Adipose tissue (tissue), 3 donors: ENCODE data around the gene OR4D1. TPM values are rescaled to one million over a fixed set of nuclear protein-coding genes. Genes with fewer than 3 reads are reported as not detected.

Experiments
- H3K27ac ChIP-seq: one replicate; pipeline ENCODE4 v1.5.1; 2013; ENCODE audit warnings: low read depth, low read length
- WGBS, 3 donors: extraction: QIAGEN DNeasy Blood & Tissue Kit; methylation state at CpG; one replicate each; pipeline ENCODE4 v1.1.7; 2013; 5-methylcytosine and 5-hydroxymethylcytosine counted together
- polyA plus RNA-seq, 3 donors: library from polyadenylated mRNA; stranded (reverse); fragments of 200-250 nt; gene quantifications; one replicate each; pipeline ENCODE4 v1.2.3, GENCODE V29; 2013
- donor health status: healthy with polysubstance abuse.
- donor health status: Bipolar disorder and iron deficiency.
- donor health status: healthy.

Gene OR4D1
- polyA plus RNA-seq, 3 donors, result 0.01 to 0.11 TPM; not detected in 1

DNA sequence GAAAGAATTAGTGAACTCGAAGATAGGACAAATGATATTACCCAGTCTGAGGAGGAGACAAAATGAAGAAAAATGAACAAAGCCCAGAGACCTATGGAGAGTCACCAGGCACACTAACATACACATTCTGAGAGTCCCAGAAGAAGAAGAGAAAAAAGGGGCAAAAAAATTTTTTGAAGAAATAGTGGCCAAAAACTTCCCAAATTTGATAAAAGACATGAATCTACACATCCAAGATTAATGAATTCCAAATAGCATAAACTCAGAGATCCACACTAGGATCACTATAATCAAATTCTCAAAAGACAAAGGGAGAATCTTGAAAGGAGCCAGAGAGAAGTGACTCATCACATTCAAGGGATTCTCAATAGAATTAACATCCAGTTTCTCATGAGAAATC is 3.4 kb upstream of the OR4D1 start:
- H3K27ac ChIP-seq, result no peak overlapping the region
- 68 to 90% (median 86%) methylated on average over 1 of the region's 1 CpG for WGBS, 3 donors

DNA sequence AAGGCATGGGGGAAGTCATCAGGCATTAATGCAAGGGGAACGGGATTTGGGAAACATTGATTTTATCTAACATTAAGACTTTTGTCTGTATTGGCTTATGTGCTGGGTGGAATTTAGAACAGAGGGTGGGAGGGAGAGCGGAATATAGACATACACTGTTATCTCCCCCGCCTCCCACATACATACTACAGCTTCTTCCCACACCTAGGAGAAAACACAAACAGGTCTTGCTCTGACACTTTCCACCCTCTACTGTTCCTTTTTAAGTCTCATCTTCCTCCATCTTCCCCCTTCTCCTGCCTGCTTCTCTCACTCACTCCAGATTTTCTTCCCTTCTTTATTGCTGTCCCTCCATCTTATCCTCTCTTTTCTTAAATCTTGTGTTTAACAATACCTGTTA is 425 bp downstream of the OR4D1 start:
- H3K27ac ChIP-seq, result no peak overlapping the region
- 69 to 88% (median 87%) methylated on average over 3 of the region's 3 CpGs for WGBS, 3 donors

DNA sequence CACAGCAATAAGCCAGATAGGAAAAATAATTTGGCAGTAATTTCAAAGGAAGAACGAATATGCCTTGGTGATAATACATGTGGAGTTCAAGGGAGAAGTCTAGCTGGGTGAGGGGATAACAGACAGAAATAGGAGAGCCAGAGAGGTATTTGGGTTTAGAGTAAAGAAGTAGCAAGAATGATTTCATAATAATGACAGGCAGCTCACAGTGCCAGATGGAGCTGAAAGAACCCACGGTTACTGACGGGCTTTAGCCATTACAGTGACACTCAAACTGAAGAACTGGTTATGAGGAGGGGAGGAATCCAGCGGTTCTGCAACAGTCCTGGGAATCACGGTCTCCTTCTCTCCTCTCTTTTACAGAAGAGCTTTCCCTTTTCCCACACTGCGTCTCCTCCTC is 2.2 kb downstream of the OR4D1 start:
- WGBS, 3 donors, result 50 to 56% (median 52%) methylated on average over 6 of the region's 6 CpGs

DNA sequence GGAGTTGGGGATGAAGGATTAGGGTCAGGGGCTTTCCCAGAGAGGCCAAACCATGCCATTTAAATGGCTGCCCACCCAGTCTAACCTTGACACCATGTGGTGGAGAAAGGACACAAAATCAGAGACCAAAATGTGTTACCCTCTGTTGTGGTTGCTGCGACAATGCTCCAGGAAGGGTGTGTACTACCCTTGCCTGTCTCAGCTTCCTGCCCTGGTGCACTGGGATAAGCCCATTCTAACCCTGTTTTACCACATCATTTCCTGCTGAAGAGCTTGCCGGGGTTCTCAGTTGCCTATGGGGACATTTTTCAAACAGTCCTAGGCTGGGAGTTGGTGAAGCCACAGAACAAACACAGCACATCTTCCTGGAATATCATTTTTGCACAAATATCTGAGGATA is 4.9 kb downstream of the OR4D1 start:
- 28 to 76% (median 50%) methylated on average over 2 of the region's 2 CpGs for WGBS, 3 donors
- H3K27ac ChIP-seq, result no peak overlapping the region

More for the DNA sequence above, 2.2 kb downstream of the OR4D1 start:
- no peak overlapping the region for H3K27ac ChIP-seq

DNA sequence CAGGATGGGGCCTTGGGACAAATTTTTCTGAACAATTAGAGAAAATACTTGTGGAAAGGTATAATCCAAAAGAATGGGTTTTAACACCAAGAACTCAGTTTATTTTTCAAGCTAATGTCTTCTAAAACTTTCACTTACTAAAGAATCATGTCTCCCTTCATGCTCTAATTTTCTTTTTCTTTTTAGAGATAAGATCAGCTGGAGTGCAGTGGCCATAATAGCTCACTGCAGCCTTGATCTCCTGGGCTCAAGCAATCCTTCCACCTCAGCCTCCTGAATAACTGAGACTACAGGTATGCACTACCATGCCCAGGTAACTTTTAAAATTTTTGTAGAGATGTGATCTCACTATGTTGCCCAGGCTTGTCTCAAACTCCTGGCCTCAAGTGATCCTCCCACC is 5.5 kb downstream of the OR4D1 start:
- H3K27ac ChIP-seq, result no peak overlapping the region

DNA sequence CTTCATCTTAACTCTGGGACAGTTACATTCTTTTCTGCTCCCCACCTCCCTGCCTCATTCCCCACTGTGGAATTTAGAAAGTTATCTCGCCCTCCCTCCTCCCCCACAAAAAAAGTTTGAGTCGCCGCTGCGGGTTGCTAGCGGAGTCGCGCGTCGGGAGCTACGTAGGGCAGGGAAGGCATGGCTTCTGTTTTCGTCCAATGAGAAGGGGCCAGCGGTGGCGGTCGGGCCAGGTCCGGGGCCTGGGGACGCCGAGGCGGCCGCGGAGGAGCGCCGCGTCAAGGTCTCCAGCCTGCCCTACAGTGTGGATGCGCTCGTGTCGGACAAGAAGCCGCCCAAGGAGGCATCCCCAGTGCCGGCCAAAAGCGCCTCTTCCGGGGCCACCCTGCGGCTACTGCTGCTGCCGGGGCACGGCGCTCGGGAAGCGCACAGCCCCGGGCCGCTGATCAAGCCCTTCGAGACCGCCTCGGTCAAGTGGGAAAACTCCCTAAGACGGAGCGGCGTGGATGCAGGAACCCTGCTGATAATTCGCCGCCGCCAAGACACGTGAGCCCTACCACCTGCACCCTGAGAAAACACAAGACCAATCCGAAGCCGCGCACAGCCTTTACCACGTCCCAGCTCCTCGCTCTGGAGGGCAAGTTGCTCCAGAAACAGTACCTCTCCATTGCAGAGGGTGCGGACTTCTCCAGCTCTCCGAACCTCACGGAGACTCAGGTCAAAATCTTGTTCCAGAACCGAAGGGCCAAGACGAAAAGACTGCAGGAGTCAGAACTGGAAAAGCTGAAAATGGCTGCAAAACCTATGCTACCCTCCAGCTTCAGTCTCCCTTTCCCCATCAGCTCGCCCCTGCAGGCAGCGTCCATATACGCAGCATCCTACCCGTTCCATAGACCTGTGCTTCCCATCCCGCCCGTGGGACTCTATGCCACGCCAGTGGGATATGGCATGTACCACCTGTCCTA is 8.9 kb downstream of the OR4D1 start:
- no peak overlapping the region for H3K27ac ChIP-seq
- 1 to 2% (median 2%) methylated on average over 59 to 65 of the region's 65 CpGs for WGBS, 3 donors

DNA sequence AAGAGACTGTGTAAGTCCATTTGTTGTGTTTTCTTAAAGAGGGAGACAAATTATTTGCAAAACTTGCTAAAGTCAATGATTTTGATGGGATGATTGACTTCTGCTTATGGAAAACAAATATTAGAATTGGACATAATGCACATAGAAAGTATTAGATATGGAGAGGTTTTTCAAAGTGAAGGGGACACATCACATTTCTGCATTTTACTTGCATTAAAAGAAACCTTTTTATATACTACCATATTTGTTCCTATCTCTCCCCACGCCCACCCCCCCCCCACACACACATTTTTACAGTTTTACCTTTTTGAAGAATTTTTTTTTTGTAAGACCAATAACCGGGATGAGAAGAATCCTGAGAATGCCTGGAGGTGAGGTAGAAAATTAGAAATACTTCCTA is 10.0 kb downstream of the OR4D1 start:
- 62 to 78% (median 78%) methylated on average over 2 of the region's 2 CpGs for WGBS, 3 donors
- no peak overlapping the region for H3K27ac ChIP-seq

DNA sequence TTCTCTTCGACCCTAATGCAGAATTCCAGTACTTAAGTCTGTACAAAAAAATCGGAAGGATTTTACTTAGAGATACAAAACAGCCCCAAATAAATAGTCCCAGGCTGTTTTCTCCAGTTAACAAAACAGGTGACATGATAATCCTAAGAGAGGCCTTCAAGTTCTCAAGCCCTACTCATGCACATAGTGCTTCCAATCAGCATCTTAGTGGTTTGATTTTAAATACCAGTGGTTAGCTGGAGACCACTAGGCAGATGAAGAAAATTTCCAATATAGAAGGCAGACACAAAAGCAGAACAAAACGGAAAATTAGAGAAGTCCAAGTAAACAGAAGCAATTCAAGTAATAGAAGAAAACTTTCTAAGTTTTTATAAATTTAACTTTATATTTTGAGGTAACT is 13.4 kb downstream of the OR4D1 start:
- no peak overlapping the region for H3K27ac ChIP-seq
- WGBS, 3 donors, result 57 to 71% (median 71%) methylated on average over 3 of the region's 3 CpGs

DNA sequence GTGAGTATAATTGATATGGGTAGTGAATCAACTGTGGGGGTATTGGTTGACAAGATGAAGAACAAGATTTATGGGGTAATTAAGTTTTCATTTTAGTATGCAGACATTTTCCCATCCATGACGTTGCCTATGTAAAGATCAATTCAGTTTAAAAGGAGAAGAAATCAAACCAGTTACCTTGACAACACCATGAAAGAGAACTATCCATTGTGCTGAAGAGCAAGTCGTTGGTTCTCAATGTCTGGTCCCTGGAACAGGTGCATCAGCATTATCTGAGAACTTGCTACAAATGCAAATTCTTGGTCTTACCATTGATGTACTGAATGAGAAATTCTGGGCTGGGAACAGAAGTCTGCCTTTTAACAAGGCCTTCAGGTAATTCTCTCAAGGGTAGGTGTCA is 17.8 kb downstream of the OR4D1 start:
- H3K27ac ChIP-seq, result no peak overlapping the region
- WGBS, 3 donors, result 9 to 14% (median 10%) methylated on average over 2 of the region's 2 CpGs

DNA sequence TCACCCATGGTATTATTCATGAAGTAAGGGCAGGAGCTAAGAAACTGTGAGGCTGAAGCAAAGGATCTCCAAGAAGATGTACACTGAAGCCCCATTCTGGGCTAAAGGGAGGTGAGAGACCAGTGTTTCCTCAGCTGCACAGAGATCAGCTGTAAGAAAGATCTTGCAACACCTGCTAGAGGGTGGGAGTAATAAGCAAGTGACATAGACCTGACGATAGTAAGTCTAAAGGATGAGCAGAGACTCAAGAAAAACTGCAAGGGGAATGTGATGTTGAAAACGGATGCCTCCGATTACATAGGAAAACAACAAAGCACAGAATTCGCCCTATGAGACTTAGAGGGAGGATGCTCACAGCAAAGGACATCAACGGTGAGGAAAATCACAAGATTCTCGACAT is 18.5 kb downstream of the OR4D1 start, which contains the start of gene OR4D2:
Gene OR4D2, plus strand, starts transcription at position 301 of the 400 bp plus-strand sequence. CDS start 2,674 bp downstream, outside the sequence.
- H3K27ac ChIP-seq, result no peak within 1 kb of the TSS
- WGBS, 3 donors, result 55 to 66% (median 65%) methylated on average over 6 of the region's 6 CpGs

DNA sequence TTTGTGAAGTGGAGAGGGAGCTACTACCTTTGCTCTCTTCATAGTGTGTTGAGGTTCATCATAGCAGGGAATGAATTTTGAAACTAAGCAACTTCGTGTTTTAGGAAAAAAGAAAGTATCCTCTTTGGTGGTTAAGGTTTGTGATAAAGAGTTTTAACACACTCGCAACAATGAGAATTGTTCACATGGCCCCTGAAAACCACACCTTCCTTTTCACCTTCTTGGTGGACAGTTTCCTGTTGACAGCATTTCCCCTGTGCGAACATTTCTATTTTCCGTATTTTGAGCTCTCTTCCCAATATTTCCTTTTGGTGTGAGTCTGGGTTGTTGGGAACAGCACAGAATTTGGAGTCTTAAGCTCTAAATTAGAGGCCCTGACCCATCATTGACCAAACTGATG is 22.4 kb downstream of the OR4D1 start:
- no peak overlapping the region for H3K27ac ChIP-seq
- WGBS, 3 donors, result 38 to 53% (median 52%) methylated on average over 4 of the region's 4 CpGs

DNA sequence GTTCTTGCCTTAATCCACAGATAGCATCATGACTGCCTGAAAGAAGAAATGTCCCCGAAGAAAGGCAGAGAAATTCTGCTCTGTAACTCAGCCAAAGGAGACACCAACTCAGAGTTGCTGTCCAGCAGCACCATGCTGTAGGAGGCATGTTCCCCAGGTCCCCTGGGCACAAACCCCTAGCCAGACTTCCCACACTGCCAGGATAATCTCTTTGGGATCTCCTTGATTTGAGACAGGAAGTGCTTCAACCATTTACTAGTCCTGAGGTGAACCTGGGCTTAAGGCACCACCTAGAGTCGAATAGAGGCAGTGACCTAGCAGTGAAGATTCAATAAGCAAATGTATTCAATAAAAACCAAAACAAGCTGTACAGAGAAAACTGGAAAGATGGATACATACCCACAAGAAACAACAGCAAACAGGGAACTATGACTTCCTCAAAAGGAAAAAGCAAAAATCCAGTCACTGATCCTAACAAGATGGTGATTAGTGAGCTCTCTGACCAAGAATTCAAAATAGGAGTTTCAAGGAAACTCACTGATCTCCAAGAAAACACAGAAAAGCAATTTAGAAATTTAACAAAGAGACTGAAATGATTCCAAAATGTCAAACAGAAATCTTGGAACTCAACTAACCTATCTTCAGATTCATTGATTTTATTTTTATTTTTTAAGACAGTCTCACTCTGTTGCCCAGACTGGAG is 24.3 kb downstream of the OR4D1 start:
- 27 to 41% (median 40%) methylated on average over 2 of the region's 2 CpGs for WGBS, 3 donors
- H3K27ac ChIP-seq, result no peak overlapping the region

DNA sequence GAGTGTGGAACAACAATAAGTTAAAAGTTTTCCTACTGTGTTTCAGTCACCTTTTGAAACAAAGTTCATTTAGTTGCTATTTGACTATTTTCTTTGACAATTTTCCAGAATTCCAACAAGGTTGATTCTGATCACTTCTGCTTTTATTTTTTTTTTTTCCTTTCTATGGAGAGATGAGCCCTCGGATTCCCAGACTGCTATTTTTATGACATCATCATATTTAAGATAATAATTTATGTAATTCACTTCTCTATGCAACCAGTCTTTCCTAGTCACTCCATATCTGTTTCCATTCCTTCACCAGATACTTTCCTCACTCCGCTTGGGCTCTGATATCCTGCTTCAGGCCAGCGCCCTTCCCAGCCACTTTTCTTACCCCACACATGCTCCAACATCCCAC is 26.7 kb downstream of the OR4D1 start:
- WGBS, 3 donors, result 37 to 54% (median 53%) methylated on average over 3 of the region's 3 CpGs
- no peak overlapping the region for H3K27ac ChIP-seq

DNA sequence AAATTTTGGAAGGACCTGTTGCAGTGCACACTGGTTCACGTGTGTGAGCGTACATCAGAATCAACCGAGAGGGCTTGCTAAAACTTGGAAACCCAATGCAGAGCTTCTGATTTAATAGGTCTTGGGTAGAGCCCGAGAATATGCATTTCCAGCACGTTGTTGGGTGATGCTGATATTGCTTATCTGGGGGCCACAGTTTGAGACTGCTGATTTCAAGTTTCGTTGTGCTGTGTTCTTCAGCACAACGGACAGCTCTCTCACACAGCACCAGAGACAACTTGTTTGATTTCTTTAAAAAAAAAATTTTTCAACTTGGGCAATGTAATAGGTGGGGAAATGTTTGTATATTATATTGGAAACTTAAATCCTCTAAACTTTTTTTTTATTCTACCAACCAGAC is 28.0 kb downstream of the OR4D1 start:
- 40 to 44% (median 41%) methylated on average over 7 of the region's 7 CpGs for WGBS, 3 donors

DNA sequence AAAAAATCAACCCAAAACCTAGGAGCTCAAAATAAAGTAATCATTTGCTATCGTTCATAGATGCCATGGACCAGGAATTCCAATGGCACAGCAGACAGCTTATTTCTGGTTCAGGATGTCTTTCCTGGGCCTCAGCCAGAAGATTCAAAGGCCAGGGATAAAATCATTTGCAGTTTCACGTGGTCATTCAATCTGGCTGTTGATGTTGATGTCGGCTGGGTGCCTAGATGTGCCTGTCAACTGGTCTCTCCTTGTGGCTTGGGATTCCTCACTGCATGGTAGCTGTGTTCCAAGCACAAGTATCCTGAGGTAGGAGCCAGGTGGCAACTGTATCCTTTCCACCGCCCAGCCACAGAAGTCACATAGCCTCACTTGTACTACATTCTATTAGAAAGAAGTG is 33.6 kb downstream of the OR4D1 start:
- no peak overlapping the region for H3K27ac ChIP-seq
- 66 to 79% (median 79%) methylated on average over 4 of the region's 4 CpGs for WGBS, 3 donors

More for the DNA sequence above, 28.0 kb downstream of the OR4D1 start:
- H3K27ac ChIP-seq, result no peak overlapping the region

DNA sequence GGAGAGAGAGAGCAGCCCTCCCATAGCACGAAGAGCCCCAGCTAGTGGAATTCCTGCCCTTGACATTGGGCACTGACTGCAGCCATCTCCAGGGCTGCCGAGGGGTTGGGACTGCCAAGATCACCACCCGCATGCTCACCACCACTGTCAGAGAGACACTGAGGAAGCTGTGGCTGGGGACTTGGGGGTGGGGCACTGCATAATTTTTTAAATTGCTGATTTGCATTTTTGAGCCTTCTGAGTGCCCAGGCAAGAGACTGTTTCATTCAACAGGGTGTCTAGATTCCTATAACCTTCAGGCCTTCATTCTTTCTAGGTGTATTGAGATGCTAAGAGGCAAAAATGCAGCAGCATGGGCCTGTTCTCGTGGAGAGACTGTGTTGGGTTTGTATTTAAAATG is 35.3 kb downstream of the OR4D1 start:
- no peak overlapping the region for H3K27ac ChIP-seq
- WGBS, 3 donors, result 80 to 88% (median 83%) methylated on average over 4 of the region's 4 CpGs

DNA sequence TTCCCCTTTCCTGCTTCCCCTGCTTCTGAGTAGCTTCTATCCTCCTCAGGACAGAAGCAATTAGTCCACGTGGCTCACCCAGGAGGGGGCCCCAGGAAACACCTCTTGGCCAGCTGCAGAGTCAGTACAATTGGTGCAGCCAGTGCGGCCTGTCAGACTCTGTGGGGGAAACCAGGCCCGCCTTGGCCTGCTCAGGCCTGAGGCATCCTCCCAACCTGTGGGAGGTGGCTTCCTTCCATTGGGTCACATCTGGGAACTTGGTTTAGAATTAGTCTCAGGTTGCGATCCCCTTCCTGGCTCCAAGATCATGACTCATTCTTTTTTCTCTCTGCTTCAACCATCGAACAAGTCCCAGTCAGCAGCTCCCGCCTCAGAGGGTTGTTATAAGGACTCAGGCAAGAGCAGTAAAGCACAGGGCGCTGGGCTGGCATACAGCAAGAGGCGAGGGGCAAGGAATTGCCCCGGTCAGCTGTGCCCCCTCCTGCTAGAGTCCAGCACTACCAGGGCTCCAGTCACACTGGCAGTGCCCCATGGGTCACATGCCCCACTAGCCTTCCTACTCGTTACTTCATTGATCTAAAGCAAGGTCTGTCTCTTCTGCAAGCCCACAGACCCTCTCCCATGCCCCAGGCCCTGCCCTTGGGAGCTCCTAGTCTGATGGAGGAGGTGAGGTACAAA is 36.3 kb downstream of the OR4D1 start:
- H3K27ac ChIP-seq, result no peak overlapping the region
- 60 to 66% (median 60%) methylated on average over 10 of the region's 10 CpGs for WGBS, 3 donors

DNA sequence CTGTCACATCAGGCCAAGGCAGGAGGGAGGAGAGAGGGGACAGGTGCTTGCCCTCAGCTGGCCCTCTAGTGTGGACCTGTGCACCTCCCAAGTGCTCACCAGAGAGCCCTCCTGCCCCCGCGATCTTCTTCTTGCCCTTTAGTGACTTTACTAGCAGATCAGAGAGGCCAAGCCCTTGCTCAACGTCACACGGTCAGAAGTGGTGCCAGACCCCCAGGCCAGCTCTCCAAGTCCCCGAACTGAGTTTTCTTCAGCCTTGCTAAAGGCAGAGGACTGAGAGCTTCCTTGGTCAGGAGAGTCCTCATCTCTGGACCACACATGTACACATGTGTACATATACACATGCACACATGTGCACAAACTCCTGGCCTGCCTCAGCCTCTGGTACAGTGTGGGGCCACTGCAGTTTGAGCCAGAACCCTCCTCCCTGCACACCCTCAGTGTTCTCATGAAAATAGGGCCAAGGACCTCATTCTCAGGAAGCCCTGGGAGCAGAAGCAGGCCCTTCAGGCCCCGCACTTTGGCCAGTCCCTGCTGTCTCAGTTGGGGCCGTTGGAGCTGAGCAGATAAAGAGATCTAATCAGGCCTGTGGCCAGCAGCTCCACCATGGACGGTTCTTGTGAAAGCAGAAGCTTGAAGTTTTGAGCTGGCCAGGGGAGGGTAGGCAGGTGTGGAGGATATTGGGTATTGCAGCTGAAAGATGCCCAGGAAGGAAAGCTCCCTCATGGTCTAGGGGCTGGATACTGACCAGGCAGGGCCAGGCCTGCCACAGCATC is 37.0 kb downstream of the OR4D1 start:
- no peak overlapping the region for H3K27ac ChIP-seq
- 72 to 80% (median 73%) methylated on average over 8 of the region's 8 CpGs for WGBS, 3 donors
